ENCODE data around the gene HJV. TPM values are rescaled to one million over a fixed set of nuclear protein-coding genes. Genes with fewer than 3 reads are reported as not detected.
"Not testable (repeated sequence)": the region's sequence is repeated elsewhere in the genome, so short reads cannot be mapped to it uniquely, and the experiment has no call there.

Gene HJV
- polyA plus RNA-seq, 2 donors, result not detected

- Histone ChIP-seq H3K4me3 (ENCODE audit: low read depth in 1 of 2, low read length in 2 of 2) (no peak overlapping the region), H3K9me3 (ENCODE audit: control insufficient read depth in 2 of 2, insufficient read depth in 1 of 2, low read depth in 1 of 2, low read length in 1 of 2) (no peaks in the 10 kb centered on the region), H3K36me3 (ENCODE audit: control insufficient read depth in 2 of 2, insufficient read depth in 2 of 2, low read length in 1 of 2) (no peaks in the 10 kb centered on the region), H3K4me1 (ENCODE audit: control insufficient read depth in 2 of 2, insufficient read depth in 2 of 2, low read length in 1 of 2) (no peaks in the 10 kb centered on the region), H3K27ac (ENCODE audit: low read depth in 2 of 2, low read length in 1 of 2) (no peak overlapping the region), H3K27me3 (ENCODE audit: control insufficient read depth in 1 of 2, insufficient read depth in 2 of 2, low read length in 2 of 2) (no peaks in the 10 kb centered on the region)
- 44 to 51% methylated on average over 9 of the region's 9 CpGs for WGBS, 2 donors
Observed at GRCh38 chr1:146039844-146040194, 18.3 kb upstream of the HJV start.

GRCh38 chr1:146036965-146037646 is 15.6 kb upstream of the HJV start:
- WGBS, 2 donors, result 0% methylated on average over 21 of the region's 21 CpGs
- H3K36me3 ChIP-seq (ENCODE audit: control insufficient read depth in 2 of 2, insufficient read depth in 2 of 2, low read length in 1 of 2), result no peaks in the 10 kb centered on the region
- no peaks in the 10 kb centered on the region for H3K4me1 ChIP-seq (ENCODE audit: control insufficient read depth in 2 of 2, insufficient read depth in 2 of 2, low read length in 1 of 2)
- H3K27ac ChIP-seq (ENCODE audit: low read depth in 2 of 2, low read length in 1 of 2), result peak overlapping the region; percentile 66 to 99
- H3K27me3 ChIP-seq (ENCODE audit: control insufficient read depth in 1 of 2, insufficient read depth in 2 of 2, low read length in 2 of 2), result no peaks in the 10 kb centered on the region
- peak overlapping the region; percentile 59 to 71 for H3K4me3 ChIP-seq (ENCODE audit: low read depth in 1 of 2, low read length in 2 of 2)
- no peaks in the 10 kb centered on the region for H3K9me3 ChIP-seq (ENCODE audit: control insufficient read depth in 2 of 2, insufficient read depth in 1 of 2, low read depth in 1 of 2, low read length in 1 of 2)

DNA sequence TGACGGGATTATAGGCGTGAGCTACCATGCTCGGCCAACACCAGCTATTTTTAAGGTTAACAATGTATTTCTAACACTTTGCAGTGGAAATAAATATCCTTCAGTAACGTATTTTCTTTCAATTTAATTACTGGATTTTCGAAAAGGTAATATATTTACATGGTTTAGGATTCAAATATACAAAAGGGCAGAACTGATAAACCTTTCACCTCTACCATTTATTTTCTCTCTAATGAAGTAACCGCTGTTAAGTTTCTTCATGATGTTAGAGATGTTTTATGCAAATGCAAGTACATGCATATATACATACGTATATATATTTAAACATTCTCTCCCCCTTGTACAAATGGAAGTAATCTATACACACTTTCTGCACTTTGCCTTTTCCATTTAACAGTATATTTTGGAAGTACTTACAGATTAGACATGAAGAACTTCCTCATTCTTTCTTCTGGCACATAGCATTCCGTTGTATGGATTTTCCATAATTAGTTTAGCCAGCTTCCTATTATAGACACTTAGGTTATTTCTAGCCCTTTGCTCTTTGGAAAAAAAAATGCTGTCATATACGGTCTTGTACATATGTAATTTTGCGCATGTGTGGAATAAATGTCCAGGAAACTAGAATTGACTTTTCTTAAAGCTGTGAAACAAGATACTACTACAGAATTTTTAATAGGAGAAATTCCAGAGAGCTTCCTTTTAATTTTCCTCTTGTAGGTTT is 14.9 kb upstream of the HJV start:
- peak overlapping the region in 1 of 2 donors; percentile 27 for H3K4me3 ChIP-seq (ENCODE audit: low read depth in 1 of 2, low read length in 2 of 2)
- WGBS, 2 donors, result 3 to 5% methylated on average over 10 of the region's 10 CpGs
- no peaks in the 10 kb centered on the region for H3K4me1 ChIP-seq (ENCODE audit: control insufficient read depth in 2 of 2, insufficient read depth in 2 of 2, low read length in 1 of 2)
- no peaks in the 10 kb centered on the region for H3K27me3 ChIP-seq (ENCODE audit: control insufficient read depth in 1 of 2, insufficient read depth in 2 of 2, low read length in 2 of 2)
- H3K36me3 ChIP-seq (ENCODE audit: control insufficient read depth in 2 of 2, insufficient read depth in 2 of 2, low read length in 1 of 2), result no peaks in the 10 kb centered on the region
- H3K9me3 ChIP-seq (ENCODE audit: control insufficient read depth in 2 of 2, insufficient read depth in 1 of 2, low read depth in 1 of 2, low read length in 1 of 2), result no peaks in the 10 kb centered on the region
- peak overlapping the region in 1 of 2 donors; percentile 2 for H3K27ac ChIP-seq (ENCODE audit: low read depth in 2 of 2, low read length in 1 of 2)

- Histone ChIP-seq H3K4me1 (ENCODE audit: control insufficient read depth in 2 of 2, insufficient read depth in 2 of 2, low read length in 1 of 2) (no peaks in the 10 kb centered on the region), H3K27ac (ENCODE audit: low read depth in 2 of 2, low read length in 1 of 2) (peak overlapping the region in 1 of 2 donors; percentile 71), H3K9me3 (ENCODE audit: control insufficient read depth in 2 of 2, insufficient read depth in 1 of 2, low read depth in 1 of 2, low read length in 1 of 2) (no peaks in the 10 kb centered on the region), H3K4me3 (ENCODE audit: low read depth in 1 of 2, low read length in 2 of 2) (peak overlapping the region in 1 of 2 donors; percentile 9), H3K36me3 (ENCODE audit: control insufficient read depth in 2 of 2, insufficient read depth in 2 of 2, low read length in 1 of 2) (no peaks in the 10 kb centered on the region), H3K27me3 (ENCODE audit: control insufficient read depth in 1 of 2, insufficient read depth in 2 of 2, low read length in 2 of 2) (no peaks in the 10 kb centered on the region)
- WGBS, 2 donors, result 51 to 53% methylated on average over 6 of the region's 6 CpGs
Observed at GRCh38 chr1:146035048-146035423, 13.5 kb upstream of the HJV start.

GRCh38 chr1:146032631-146033219 is 11.2 kb upstream of the HJV start:
- Histone ChIP-seq H3K4me3 (ENCODE audit: low read depth in 1 of 2, low read length in 2 of 2) (no peak overlapping the region), H3K27me3 (ENCODE audit: control insufficient read depth in 1 of 2, insufficient read depth in 2 of 2, low read length in 2 of 2) (no peaks in the 10 kb centered on the region), H3K36me3 (ENCODE audit: control insufficient read depth in 2 of 2, insufficient read depth in 2 of 2, low read length in 1 of 2) (no peaks in the 10 kb centered on the region), H3K4me1 (ENCODE audit: control insufficient read depth in 2 of 2, insufficient read depth in 2 of 2, low read length in 1 of 2) (no peaks in the 10 kb centered on the region), H3K9me3 (ENCODE audit: control insufficient read depth in 2 of 2, insufficient read depth in 1 of 2, low read depth in 1 of 2, low read length in 1 of 2) (no peaks in the 10 kb centered on the region), H3K27ac (ENCODE audit: low read depth in 2 of 2, low read length in 1 of 2) (no peak overlapping the region)
- 50 to 52% methylated on average over 6 of the region's 6 CpGs for WGBS, 2 donors

DNA sequence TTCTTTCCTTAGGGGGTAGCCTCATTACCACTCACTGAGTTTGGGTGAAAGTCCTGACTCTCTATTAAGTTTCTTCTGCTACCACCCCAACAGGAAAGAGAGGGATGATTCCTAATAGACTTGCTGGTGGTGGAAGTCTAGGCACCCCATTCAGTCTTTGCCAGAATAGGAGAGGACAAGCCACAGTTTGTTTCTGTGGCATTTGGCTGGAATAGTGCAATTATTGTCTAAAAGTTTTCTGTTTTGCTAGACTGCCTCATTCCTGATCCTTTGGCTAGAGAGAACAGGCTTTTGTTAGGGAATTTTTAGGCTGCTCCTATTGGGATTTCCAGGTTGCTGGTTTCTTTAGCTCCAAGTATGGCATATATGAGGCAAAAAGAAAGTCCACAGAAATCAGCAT is 9.9 kb upstream of the HJV start:
- H3K27ac ChIP-seq (ENCODE audit: low read depth in 2 of 2, low read length in 1 of 2), result no peak overlapping the region
- no peaks in the 10 kb centered on the region for H3K27me3 ChIP-seq (ENCODE audit: control insufficient read depth in 1 of 2, insufficient read depth in 2 of 2, low read length in 2 of 2)
- no peaks in the 10 kb centered on the region for H3K9me3 ChIP-seq (ENCODE audit: control insufficient read depth in 2 of 2, insufficient read depth in 1 of 2, low read depth in 1 of 2, low read length in 1 of 2)
- H3K36me3 ChIP-seq (ENCODE audit: control insufficient read depth in 2 of 2, insufficient read depth in 2 of 2, low read length in 1 of 2), result no peaks in the 10 kb centered on the region
- H3K4me1 ChIP-seq (ENCODE audit: control insufficient read depth in 2 of 2, insufficient read depth in 2 of 2, low read length in 1 of 2), result no peaks in the 10 kb centered on the region
- no peak overlapping the region for H3K4me3 ChIP-seq (ENCODE audit: low read depth in 1 of 2, low read length in 2 of 2)

- H3K36me3 ChIP-seq (ENCODE audit: control insufficient read depth in 2 of 2, insufficient read depth in 2 of 2, low read length in 1 of 2), result no peaks in the 10 kb centered on the region
- no peaks in the 10 kb centered on the region for H3K4me1 ChIP-seq (ENCODE audit: control insufficient read depth in 2 of 2, insufficient read depth in 2 of 2, low read length in 1 of 2)
- no peak overlapping the region for H3K27ac ChIP-seq (ENCODE audit: low read depth in 2 of 2, low read length in 1 of 2)
Observed at GRCh38 chr1:146029117-146029516, 7.6 kb upstream of the HJV start.

GRCh38 chr1:146026650-146027049 is 5.1 kb upstream of the HJV start:
- H3K9me3 ChIP-seq (ENCODE audit: control insufficient read depth in 2 of 2, insufficient read depth in 1 of 2, low read depth in 1 of 2, low read length in 1 of 2); H3K27ac ChIP-seq (ENCODE audit: low read depth in 2 of 2, low read length in 1 of 2); H3K4me1 ChIP-seq (ENCODE audit: control insufficient read depth in 2 of 2, insufficient read depth in 2 of 2, low read length in 1 of 2); H3K27me3 ChIP-seq (ENCODE audit: control insufficient read depth in 1 of 2, insufficient read depth in 2 of 2, low read length in 2 of 2); H3K36me3 ChIP-seq (ENCODE audit: control insufficient read depth in 2 of 2, insufficient read depth in 2 of 2, low read length in 1 of 2); H3K4me3 ChIP-seq (ENCODE audit: low read depth in 1 of 2, low read length in 2 of 2): not testable (repeated sequence)
- WGBS, 2 donors, result 75 to 77% methylated on average over 1 of the region's 1 CpG

More at GRCh38 chr1:146029117-146029516, 7.6 kb upstream of the HJV start:
- no peak overlapping the region for H3K4me3 ChIP-seq (ENCODE audit: low read depth in 1 of 2, low read length in 2 of 2)
- no peaks in the 10 kb centered on the region for H3K9me3 ChIP-seq (ENCODE audit: control insufficient read depth in 2 of 2, insufficient read depth in 1 of 2, low read depth in 1 of 2, low read length in 1 of 2)
- H3K27me3 ChIP-seq (ENCODE audit: control insufficient read depth in 1 of 2, insufficient read depth in 2 of 2, low read length in 2 of 2), result no peaks in the 10 kb centered on the region

DNA sequence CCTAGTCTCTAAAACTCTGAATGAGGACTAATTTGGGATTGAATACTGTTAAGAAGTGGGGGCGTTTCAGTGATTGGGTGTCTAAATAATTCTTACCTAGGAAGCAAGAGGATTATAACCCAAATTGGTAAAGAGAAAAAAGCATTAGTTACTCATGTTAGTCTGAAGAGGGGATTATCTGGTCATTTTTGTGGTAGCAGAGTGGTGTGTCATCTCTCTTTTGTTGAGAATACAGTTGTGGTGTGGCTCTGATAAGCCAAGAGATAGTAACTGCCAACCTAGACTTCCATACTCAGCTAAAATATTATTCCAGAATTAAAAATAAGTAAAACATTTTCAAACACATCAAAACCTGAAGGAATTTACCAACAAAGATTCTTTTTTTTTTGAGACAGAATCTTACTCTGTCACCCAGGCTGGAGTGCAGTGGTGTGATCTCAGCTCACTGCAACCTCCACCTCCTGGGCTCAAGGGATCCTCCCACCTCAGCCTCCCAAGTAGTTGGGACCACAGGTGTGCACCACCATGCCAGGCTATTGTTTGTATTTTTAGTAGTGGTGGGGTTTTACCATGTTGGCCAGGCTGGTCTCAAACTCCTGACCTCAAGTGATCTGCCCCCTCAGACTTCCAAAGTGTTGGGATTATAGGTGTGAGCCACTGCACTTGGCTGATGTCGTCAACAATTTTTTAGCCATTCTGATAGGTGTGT is 4.4 kb upstream of the HJV start:
- H3K9me3 ChIP-seq (ENCODE audit: control insufficient read depth in 2 of 2, insufficient read depth in 1 of 2, low read depth in 1 of 2, low read length in 1 of 2); H3K4me3 ChIP-seq (ENCODE audit: low read depth in 1 of 2, low read length in 2 of 2); H3K4me1 ChIP-seq (ENCODE audit: control insufficient read depth in 2 of 2, insufficient read depth in 2 of 2, low read length in 1 of 2); H3K27ac ChIP-seq (ENCODE audit: low read depth in 2 of 2, low read length in 1 of 2); H3K36me3 ChIP-seq (ENCODE audit: control insufficient read depth in 2 of 2, insufficient read depth in 2 of 2, low read length in 1 of 2); H3K27me3 ChIP-seq (ENCODE audit: control insufficient read depth in 1 of 2, insufficient read depth in 2 of 2, low read length in 2 of 2): not testable (repeated sequence)
- 83 to 89% methylated on average over 2 of the region's 2 CpGs for WGBS, 2 donors

All from esophagus (tissue), 2 donors.